ENCODE measurements around the gene KIF18B.

GRCh38 chr17:44918006-44918405 is 29.6 kb downstream of the KIF18B start:
- no peak for TF ChIP-seq USF2 (IDR thresholded peaks at IDR 0.05)
- TF ChIP-seq RAD21 (conservative IDR thresholded peaks at IDR 0.05 in 1 of 2, IDR thresholded peaks at IDR 0.05 in 1 of 2): no peak
- TF ChIP-seq KDM1A (IDR thresholded peaks at IDR 0.05; ENCODE audit: low read depth): no peak
- TF ChIP-seq POLR2A (IDR thresholded peaks at IDR 0.05; ENCODE audit: low read length): no peak
- TF ChIP-seq ESRRA (IDR thresholded peaks at IDR 0.05; ENCODE audit: borderline replicate concordance, low read length): no peak
- TF ChIP-seq E2F6 (IDR thresholded peaks at IDR 0.05; ENCODE audit: borderline replicate concordance, low read depth): no peak
- TF ChIP-seq, protein P1, sequence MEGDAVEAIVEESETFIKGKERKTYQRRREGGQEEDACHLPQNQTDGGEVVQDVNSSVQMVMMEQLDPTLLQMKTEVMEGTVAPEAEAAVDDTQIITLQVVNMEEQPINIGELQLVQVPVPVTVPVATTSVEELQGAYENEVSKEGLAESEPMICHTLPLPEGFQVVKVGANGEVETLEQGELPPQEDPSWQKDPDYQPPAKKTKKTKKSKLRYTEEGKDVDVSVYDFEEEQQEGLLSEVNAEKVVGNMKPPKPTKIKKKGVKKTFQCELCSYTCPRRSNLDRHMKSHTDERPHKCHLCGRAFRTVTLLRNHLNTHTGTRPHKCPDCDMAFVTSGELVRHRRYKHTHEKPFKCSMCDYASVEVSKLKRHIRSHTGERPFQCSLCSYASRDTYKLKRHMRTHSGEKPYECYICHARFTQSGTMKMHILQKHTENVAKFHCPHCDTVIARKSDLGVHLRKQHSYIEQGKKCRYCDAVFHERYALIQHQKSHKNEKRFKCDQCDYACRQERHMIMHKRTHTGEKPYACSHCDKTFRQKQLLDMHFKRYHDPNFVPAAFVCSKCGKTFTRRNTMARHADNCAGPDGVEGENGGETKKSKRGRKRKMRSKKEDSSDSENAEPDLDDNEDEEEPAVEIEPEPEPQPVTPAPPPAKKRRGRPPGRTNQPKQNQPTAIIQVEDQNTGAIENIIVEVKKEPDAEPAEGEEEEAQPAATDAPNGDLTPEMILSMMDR (IDR thresholded peaks at IDR 0.05): no peak
- TF ChIP-seq MYC (IDR thresholded peaks at IDR 0.05; ENCODE audit: borderline replicate concordance, low read length): no peak
